NB4 (cell line): ENCODE results near the gene TAS2R38.

ENCODE experiments used
- CTCF ChIP-seq: IDR thresholded peaks from one replicate; pipeline ENCODE4 v1.5.1; 2012; ENCODE audit warnings: low read depth, low read length
- MAX ChIP-seq: IDR thresholded peaks from 2 replicates; pipeline ENCODE4 v1.6.1; 2011; ENCODE audit warnings: low read depth, low read length

GRCh38 chr7:141928146-141928844 is 45.3 kb downstream of the TAS2R38 start:
- TF ChIP-seq MAX (no peak), CTCF (no peak)
